HL-60 (cell line): ENCODE measurements around the gene KRT14.

Experiments used
- DNase-seq, 2 experiments: peaks; one replicate each; pipeline ENCODE4 v3.0.0-alpha.2; 2010 to 2020; ENCODE audit warnings: low read depth in 1 of 2, low spot score in 1 of 2
- H3K27ac ChIP-seq: fragments of 250-450 bp; sonication (Bioruptor Pico); replicated peaks from 2 replicates; pipeline ENCODE4 v1.5.1; 2020; ENCODE audit warnings: mild to moderate bottlenecking, moderate library complexity
- H3K27me3 ChIP-seq: fragments of 250-450 bp; sonication (Bioruptor Pico); 2 replicates; pipeline ENCODE4 v1.5.1; 2021; ENCODE audit warnings: mild to moderate bottlenecking, moderate library complexity; ENCODE audit not compliant: insufficient read depth, poor library complexity, severe bottlenecking
- H3K4me3 ChIP-seq: replicated peaks from 2 replicates; pipeline ENCODE4 v1.5.1; 2011; ENCODE audit warnings: mild to moderate bottlenecking, control low read depth, low read length; ENCODE audit not compliant: insufficient read depth
- GABPA ChIP-seq: IDR thresholded peaks from 2 replicates; pipeline ENCODE4 v1.6.1; 2012; ENCODE audit warnings: low read depth
- POLR2AphosphoS5 ChIP-seq: IDR thresholded peaks from 2 replicates; pipeline ENCODE4 v1.6.1; 2012; ENCODE audit warnings: low read depth
- SPI1 ChIP-seq: IDR thresholded peaks from 2 replicates; pipeline ENCODE4 v1.6.1; 2012; ENCODE audit warnings: low read depth, mild to moderate bottlenecking, borderline replicate concordance
- TF ChIP-seq, protein P1 (sequence below): IDR thresholded peaks from 2 replicates; pipeline ENCODE4 v1.6.1; 2012; ENCODE audit warnings: low read depth; ENCODE audit not compliant: insufficient replicate concordance
- TF ChIP-seq, protein P2 (sequence below): IDR thresholded peaks from one replicate; pipeline ENCODE4 v1.5.1; 2011; ENCODE audit warnings: low read length, control low read depth, inconsistent platforms; ENCODE audit not compliant: insufficient read depth

The KRT14 gene

DNA sequence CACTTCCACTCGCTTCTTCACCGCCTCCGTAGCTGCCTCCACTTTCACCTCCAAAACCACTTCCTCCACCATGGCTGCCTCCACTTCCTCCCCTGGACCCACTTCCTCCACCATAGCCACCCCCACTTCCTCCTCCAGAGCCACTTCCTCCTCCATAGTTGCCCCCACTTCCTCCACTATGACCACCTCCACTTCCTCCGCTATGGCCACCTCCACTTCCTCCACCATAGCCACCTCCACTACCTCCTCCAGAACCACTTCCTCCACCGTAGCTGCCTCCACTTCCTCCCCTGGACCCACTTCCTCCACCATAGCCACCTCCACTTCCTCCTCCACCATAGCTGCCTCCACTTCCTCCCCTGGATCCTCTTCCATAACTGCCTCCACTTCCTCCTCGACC lies 19.4 kb downstream of the KRT14 start:
- TF ChIP-seq, protein P1, sequence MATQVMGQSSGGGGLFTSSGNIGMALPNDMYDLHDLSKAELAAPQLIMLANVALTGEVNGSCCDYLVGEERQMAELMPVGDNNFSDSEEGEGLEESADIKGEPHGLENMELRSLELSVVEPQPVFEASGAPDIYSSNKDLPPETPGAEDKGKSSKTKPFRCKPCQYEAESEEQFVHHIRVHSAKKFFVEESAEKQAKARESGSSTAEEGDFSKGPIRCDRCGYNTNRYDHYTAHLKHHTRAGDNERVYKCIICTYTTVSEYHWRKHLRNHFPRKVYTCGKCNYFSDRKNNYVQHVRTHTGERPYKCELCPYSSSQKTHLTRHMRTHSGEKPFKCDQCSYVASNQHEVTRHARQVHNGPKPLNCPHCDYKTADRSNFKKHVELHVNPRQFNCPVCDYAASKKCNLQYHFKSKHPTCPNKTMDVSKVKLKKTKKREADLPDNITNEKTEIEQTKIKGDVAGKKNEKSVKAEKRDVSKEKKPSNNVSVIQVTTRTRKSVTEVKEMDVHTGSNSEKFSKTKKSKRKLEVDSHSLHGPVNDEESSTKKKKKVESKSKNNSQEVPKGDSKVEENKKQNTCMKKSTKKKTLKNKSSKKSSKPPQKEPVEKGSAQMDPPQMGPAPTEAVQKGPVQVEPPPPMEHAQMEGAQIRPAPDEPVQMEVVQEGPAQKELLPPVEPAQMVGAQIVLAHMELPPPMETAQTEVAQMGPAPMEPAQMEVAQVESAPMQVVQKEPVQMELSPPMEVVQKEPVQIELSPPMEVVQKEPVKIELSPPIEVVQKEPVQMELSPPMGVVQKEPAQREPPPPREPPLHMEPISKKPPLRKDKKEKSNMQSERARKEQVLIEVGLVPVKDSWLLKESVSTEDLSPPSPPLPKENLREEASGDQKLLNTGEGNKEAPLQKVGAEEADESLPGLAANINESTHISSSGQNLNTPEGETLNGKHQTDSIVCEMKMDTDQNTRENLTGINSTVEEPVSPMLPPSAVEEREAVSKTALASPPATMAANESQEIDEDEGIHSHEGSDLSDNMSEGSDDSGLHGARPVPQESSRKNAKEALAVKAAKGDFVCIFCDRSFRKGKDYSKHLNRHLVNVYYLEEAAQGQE: no peak
- TF ChIP-seq SPI1: peak; percentile 83
- no peak overlapping the region for H3K4me3 ChIP-seq
- peak; percentile 31 to 41 for DNase-seq
- no peaks in the 10 kb centered on the region for H3K27me3 ChIP-seq
- H3K27ac ChIP-seq: no peak overlapping the region

DNA sequence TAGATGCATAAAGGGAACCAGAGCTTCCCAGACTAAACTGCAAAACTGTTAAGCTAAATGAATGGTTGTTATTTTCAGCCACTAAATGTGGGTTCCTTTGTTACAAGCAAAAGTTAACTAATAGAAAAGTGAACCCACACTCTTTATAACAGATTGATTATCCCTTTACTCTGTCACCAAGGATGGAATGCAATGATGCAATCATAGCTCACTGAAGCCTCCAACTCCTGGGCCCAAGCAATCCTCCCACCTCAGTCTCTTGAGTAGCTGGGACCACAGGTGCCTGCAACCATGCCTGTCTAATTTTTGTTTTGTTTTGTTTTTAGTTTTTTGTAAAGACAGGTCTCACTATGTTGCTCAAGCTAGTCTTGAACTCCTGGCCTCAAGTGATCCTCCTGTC lies 21.4 kb downstream of the KRT14 start:
- Histone ChIP-seq H3K4me3 (no peak overlapping the region), H3K27ac (no peak overlapping the region), H3K27me3 (no peaks in the 10 kb centered on the region)
- TF ChIP-seq POLR2AphosphoS5 (no peak), SPI1 (no peak), GABPA (no peak)
- TF ChIP-seq, protein P1: no peak
- TF ChIP-seq, protein P2, sequence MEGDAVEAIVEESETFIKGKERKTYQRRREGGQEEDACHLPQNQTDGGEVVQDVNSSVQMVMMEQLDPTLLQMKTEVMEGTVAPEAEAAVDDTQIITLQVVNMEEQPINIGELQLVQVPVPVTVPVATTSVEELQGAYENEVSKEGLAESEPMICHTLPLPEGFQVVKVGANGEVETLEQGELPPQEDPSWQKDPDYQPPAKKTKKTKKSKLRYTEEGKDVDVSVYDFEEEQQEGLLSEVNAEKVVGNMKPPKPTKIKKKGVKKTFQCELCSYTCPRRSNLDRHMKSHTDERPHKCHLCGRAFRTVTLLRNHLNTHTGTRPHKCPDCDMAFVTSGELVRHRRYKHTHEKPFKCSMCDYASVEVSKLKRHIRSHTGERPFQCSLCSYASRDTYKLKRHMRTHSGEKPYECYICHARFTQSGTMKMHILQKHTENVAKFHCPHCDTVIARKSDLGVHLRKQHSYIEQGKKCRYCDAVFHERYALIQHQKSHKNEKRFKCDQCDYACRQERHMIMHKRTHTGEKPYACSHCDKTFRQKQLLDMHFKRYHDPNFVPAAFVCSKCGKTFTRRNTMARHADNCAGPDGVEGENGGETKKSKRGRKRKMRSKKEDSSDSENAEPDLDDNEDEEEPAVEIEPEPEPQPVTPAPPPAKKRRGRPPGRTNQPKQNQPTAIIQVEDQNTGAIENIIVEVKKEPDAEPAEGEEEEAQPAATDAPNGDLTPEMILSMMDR: no peak
- DNase-seq: no peak

GRCh38 chr17:41563607-41564170 lies 23.0 kb downstream of the KRT14 start:
- H3K27ac ChIP-seq: no peak overlapping the region
- no peak for DNase-seq
- TF ChIP-seq, protein P2: no peak
- TF ChIP-seq SPI1: no peak
- TF ChIP-seq, protein P1: no peak
- TF ChIP-seq GABPA: no peak
- TF ChIP-seq POLR2AphosphoS5: no peak
- no peaks in the 10 kb centered on the region for H3K27me3 ChIP-seq
- no peak overlapping the region for H3K4me3 ChIP-seq

DNA sequence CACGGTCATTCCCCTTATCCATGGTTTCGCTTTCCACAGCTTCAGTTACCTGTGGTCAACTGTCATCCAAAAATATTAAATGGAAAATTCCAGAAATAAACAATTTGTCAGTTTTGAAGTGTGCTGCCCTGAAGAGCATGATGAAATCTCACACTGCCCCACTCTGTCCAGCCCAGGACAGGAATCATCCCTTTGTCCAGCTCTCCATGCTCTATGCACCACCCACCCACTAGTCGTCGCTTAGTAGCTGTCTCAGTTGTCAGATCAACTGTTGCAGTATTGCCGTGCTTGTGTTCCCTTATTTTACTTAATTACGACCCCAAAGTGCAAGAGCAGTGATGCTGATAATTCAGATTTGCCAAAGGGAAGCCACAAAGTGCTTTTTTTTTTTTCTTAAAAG lies 25.1 kb downstream of the KRT14 start:
- peaks cover 2% of the 10 kb centered on the region for H3K27me3 ChIP-seq
- DNase-seq: no peak
- no peak overlapping the region for H3K4me3 ChIP-seq
- TF ChIP-seq GABPA: no peak
- TF ChIP-seq, protein P2: no peak
- TF ChIP-seq, protein P1: no peak
- TF ChIP-seq SPI1: no peak
- no peak for TF ChIP-seq POLR2AphosphoS5
- H3K27ac ChIP-seq: no peak overlapping the region
